HG02610 (cell line): ENCODE data around the gene HPS4.

Source experiments
- ATAC-seq: cut with Tn5 transposase; IDR thresholded peaks from one replicate; pipeline ENCODE4 v1.9.1; 2021; ENCODE audit warnings: mild to moderate bottlenecking, moderate library complexity; ENCODE audit not compliant: unreplicated experiment

HPS4 gene

GRCh38 chr22:26470807-26471206 is 12.8 kb downstream of the HPS4 start:
- no peak for ATAC-seq

DNA sequence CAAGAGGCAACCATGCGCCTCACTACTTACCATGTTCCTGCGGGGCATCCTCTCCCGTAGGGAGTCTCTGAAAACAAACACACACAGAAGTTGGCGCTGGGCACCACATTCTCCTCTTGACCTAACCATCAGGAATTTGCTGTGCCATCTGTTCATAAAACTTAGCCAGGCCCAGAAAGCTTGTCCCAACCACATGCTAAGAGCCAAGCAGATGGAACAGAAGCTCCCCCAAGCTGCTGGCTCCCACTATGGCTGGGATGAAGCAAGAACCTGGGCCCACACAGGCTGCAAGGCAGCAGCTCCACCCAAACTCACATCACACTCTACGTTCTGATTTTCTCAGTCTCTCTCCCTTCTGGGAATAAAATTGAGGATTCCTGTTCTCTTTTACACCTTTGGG is 17.4 kb downstream of the HPS4 start:
- no peak for ATAC-seq

- ATAC-seq = no peak
Measured at GRCh38 chr22:26464312-26464711, 19.3 kb downstream of the HPS4 start.

GRCh38 chr22:26463688-26464087 is 19.9 kb downstream of the HPS4 start:
- ATAC-seq = no peak

GRCh38 chr22:26463101-26463661 is 20.4 kb downstream of the HPS4 start:
- ATAC-seq = no peak

GRCh38 chr22:26462641-26463040 is 20.9 kb downstream of the HPS4 start:
- no peak for ATAC-seq

DNA sequence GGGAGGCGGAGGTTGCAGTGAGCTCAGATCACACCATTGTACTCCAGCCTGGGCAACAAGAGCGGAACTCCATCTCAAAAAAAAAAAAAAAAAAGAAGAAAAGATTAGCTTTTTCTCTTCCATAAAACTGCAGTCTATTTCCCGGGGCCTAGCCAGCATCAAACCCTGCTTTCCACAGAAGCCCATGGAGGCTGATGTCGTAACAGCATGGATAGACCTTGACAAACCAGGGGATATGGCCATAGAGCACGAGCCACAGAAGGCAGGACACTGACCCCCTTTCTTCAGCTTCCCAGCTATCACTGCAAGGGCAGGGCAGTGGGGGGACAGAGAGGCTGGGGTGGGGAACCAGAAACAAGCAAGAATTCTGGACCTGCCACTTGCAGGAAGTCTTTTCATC is 21.5 kb downstream of the HPS4 start:
- ATAC-seq = no peak

- no peak for ATAC-seq
Measured at GRCh38 chr22:26461188-26461810, 22.3 kb downstream of the HPS4 start.

DNA sequence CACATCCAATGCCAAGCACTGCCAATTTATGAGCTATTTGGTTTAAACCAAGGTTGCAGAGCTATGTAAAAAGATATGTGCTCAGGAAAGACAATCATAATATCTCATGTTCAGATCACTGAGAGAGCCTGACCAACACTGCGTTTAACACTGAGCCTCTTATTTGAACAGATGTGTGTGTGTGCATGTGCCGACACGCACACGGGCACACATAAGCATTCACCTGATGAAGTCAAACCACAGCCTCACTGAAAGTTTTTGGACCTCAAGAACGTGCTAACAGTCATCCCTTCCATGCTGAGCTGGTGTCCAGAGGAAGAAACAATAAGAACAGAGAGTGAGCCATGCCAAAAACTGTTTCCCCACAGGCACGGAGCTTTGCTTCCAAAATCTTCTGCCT is 23.4 kb downstream of the HPS4 start:
- ATAC-seq = no peak

GRCh38 chr22:26457661-26458272 is 25.8 kb downstream of the HPS4 start:
- ATAC-seq = no peak

DNA sequence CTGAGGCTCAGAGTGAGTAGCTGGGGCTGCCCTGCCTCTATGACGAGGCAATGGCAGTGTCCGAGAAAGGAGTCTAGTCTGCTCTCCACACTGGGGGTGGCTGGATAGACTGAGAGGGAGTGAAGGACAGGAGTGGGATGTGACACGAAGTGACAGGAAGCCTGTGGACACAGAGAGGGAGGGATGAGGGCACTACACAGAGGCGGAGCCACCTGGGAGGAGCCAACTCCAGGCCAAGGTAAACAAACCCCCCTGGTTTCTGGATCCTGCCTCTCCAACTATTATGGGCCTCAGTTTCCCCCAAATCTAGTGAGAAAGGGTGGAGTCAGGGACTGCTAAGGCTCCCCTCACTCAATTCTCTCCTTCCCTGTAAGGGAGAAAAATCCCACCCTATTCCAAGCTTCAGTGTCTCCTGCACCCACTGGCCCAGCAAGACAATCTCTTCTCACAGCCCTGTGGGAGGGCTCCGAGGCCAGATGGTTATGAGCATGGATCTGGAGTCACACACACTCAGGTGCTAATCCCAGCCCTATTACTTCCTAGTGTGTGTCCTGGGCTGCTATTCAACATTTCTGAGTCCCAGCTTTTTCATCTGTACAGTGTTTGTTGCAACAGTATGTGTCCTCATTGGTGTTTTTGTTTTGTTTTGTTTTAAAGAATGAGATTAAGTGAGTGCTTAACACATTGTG is 29.6 kb downstream of the HPS4 start:
- ATAC-seq = no peak

DNA sequence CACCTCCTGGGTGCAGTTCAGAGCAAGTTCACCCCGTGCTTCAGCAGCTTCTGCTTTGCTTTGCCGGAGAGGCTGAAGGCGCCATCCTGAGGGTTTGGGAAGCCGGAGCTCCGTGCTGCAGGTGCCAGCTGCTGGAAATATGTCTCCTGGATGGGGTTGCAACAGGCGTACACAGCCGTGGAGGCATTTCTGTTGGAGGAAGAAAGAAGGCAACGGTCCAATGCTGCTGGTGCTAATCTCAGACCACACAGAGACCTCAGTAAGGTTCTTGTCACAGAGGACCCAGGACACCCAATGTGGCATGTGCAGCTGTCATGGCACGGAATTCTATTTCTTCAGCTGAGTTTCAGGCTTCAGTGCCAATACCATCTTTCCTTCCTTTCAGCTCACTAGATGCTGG is 30.4 kb downstream of the HPS4 start:
- ATAC-seq = no peak

DNA sequence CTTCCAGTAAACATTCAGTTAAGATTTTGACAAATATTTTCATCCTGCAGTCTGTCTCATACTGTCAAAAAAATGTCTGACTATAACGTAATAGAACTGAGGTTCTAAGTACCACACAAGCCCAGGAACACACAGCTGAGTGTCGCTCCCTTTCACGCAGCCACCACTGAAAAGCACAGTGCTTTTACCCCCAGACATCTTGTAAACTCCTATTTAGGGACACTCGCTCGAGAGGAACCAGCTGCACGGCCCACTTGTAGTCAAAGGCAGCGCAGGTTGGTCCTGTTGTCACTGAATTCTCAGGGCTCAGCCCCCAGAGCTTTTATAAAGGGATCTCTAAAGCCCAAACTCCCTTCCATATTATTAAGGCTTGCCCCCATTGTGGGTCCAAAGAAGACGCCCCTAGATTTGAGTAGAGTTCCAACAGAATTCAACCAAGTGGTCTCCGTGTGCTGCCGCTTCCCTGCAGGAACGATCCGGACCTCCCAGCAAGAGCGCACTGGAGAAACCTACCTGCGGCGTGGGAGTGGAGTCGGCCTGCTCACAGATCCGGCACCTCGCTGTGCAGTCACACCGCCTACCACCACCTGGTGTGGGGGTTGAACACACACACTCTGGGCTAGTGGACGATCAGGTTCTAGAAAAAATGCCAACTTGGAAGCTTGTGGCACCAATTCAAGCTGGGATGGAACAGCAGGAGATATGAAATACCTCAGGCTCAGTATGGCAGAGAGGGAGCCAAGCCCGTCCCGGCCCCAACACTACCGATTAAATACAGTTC is 31.2 kb downstream of the HPS4 start:
- no peak for ATAC-seq

- no peak for ATAC-seq
Measured at GRCh38 chr22:26450453-26451185, 33.0 kb downstream of the HPS4 start.

- no peak for ATAC-seq
Measured at GRCh38 chr22:26448941-26449340, 34.6 kb downstream of the HPS4 start.

DNA sequence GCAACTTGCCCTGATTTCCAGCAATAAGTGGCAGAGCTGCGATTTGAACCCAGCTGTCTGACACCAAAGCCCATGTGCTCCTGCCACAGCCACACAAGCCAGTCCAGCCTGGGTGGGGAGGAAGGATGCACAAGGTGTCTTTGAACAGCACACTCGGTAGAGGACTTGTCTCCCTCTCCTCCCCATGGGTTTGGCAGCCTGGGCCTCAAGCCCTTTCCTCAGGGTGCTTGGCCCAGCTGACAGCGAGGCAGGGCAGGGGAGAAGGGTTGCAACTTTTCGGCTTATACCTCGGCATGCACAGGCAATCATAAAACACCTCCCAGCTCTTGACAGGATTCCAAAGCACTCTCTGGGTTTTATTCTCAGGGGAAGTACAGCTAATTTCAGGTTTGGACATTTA is 35.2 kb downstream of the HPS4 start:
- ATAC-seq = no peak

DNA sequence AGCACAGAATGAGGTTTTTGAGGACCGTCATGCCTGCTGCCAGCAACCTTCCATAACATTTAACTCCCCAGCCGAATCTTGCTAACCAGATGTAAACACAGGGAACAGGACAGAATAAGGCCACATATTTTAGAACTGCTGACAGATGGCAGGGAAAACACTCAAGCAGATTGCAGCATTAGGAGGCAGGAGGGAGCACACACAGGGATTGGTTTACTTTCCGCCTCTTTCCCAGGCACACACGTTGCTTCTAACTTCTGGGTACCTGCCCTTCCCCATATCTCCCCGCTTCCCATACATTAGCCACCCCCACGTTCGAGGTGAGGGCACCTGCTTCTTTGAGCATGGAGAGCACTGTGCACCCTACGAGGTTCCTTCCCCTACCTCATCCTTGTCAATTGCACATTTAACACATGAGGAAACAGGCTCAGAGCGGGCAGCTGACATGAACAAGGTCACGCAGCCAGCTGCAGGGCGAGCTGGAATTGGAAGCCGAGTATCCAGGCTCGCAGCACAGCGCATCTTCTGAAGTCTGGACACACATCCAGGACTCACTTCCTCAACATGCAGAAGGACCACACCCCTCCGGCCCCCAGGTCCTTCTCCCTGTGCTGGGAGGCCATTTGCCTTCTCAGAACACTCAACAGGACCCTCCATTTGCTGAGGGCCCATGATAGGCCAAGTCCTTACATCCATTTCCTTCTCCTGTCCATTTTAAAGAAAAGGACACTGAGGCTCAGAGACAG is 35.8 kb downstream of the HPS4 start:
- ATAC-seq = no peak

DNA sequence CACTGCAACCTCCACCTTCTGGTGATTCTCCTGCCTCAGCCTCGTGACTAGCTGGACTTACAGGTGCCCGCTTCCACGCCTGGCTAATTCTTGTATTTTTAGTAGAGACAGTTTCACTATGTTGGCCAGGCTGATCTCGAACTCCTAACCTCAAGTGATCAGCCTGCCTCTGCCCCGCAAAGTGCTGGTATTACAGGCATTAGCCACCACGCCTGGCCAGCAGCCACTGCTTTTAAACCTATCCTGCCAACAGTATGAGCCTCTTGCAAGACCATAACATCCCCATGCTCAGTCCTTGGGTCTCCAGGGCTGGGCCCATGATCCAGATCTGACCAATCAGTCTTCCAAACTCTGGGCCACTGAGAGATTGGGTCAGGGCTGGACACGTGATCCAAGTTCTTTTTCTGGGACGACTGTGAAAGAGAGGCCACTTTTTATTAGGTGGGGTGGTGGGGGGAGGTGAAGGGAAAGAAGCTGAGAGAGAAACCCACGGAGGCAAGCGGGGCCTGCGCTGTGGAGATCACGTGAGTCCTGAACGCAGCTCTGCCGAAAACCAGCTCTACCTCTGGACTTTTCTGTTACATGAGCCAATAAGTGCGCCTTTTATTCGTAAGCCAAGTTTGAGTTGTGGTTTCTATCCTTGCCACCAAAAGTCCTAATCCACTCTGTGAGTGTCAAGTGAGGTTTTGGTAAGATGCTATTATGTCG is 36.6 kb downstream of the HPS4 start:
- no peak for ATAC-seq

- no peak for ATAC-seq
Measured at GRCh38 chr22:26445577-26446275, 37.9 kb downstream of the HPS4 start.
